H54 (cell line): ENCODE measurements around the gene ASAP2.

Source experiments
- DNase-seq: peaks from one replicate; pipeline ENCODE4 v3.0.0; 2011; ENCODE audit warnings: low spot score, mixed read lengths; ENCODE audit not compliant: insufficient read length
- FAIRE-seq: peaks from 3 replicates; lab custom pipeline; 2011; peaks lifted over from hg19 to GRCh38; lab: Jason Lieb, UNC
- POLR2A ChIP-seq: IDR thresholded peaks from 2 replicates; pipeline ENCODE4 v1.6.1; 2011; ENCODE audit warnings: low read depth, mild to moderate bottlenecking, low read length

The ASAP2 gene

DNA sequence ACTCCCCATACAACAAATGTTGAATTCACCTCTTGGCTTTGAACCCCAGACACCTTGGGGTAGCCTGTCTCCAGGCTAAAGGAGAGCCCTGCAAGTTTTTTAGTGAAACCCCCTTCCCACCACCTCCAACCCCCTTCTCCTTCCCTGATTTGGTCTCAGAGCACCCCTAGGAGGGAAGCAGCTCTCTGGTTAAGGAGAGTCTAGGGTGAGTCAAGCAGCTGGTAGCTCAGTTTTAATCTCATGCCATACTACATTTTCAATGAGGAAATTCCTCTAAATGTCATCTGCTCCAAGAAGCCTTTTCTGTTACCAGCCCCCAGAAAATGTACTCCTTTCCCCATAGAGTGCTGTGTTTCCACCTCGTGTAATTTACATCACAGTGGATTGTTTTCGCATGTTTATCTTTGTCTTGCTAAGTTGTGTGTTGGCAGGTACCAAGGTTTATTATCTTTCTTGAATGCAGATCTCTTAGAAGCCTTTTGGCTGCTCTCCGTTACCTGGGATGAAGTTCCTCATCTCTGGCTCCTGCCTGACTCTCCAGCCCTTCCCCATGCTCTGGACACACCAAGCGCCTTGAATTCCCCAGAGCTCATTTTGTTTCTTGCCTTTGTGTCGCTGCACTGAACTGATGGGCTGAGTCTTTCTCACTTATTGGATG, 82.2 kb downstream of the ASAP2 start:
- FAIRE-seq, result no peak
- peak; percentile 25 for DNase-seq
- TF ChIP-seq POLR2A, result no peak

DNA sequence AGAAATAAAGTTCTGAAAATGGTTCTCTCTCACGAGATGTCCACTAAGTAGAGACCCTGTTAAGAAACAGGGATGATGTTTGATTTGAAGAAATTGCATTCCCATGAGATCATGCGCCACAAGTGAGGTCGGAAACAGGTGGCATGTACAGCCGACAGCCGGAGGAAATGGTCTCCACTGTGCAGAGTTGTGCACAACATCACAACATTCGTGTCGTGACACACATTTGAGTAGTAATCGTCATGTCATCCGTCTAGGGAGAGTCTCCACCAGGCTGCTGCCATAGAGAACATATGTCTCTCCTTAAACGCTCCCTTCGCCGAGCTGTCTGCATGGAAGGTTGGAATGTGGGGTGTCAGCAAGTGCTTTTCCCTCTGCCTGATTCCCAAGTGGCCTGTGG, 84.7 kb downstream of the ASAP2 start:
- no peak for TF ChIP-seq POLR2A
- FAIRE-seq (no peak), DNase-seq (no peak)

DNA sequence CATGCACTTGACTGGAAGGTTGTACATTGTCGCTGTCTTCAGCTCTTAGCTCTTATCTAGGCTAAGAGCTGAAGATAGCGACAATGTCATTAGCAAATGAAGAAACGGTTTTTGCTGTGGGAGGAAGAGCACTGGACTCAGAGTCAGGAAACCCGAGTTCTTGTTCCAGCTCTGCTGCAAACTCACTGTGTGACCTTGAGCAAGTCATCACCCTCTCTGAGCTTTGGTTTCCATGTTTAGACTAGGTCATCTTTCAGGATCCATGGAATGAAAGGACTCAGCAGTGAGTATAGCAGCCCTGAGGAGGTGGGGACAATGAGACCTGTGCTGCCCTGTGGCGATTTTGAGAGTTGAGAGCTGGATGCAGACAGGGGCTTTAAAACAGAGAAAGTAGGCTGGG, 85.3 kb downstream of the ASAP2 start:
- no peak for DNase-seq
- TF ChIP-seq POLR2A, result no peak
- FAIRE-seq, result no peak

DNA sequence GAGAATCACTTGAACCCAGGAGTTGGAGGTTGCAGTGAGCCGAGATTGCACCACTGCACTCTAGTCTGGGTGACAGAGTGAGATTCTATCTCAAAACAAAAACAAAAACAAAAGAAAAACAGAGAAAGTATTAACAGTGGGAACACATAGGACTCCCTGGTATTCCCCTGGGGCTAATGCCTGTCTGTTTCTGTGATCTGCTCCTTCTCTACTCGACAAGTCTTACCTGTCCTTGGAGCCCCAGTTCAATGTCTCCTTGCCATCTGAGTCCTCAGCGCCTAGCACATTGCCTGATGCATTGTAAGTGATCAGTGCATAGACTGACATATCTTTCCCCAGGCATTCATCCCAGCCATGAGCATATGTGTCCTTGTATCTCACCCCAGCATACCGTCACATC, 85.8 kb downstream of the ASAP2 start:
- TF ChIP-seq POLR2A, result no peak
- DNase-seq, result no peak
- no peak for FAIRE-seq

DNA sequence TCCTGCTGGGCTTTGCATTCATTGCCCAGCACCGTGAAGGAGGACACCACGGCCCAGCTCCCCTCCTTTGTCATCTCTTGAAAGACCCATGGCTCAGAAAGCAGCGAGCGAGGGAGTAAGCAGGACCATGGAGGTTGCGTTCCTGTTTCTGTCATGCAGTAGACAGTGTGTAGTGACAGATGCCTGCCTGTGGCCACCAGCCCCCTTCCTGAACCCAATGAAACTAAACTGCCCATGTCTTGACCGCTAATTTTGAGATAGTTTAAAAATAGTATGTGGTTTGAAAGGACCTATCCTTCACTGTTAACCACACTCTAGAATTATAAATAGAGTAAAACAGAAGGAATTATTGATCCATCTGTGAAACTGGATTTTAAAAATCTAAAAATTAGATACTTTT, 88.2 kb downstream of the ASAP2 start:
- DNase-seq (no peak), FAIRE-seq (no peak)
- TF ChIP-seq POLR2A, result no peak

DNA sequence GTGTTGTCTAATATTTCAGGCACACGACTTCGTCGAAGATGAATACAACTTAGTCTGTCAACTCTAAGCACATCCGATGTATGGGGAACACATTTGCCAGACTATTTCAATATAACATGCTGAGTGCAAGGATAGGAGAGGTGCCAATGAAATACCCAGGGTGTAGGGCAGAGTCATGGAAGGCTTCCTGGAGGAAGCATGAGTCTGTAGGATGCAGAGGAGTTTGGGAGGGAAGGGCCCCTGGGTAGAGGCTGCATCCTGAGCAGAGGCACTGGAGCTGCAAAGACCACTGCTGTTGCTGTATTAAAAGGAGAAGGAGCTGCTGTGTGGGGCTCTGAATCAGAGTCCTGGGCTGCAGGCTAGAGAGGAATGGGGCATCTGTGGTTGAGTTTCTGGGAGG, 89.9 kb downstream of the ASAP2 start:
- DNase-seq (no peak), FAIRE-seq (no peak)
- TF ChIP-seq POLR2A, result no peak

DNA sequence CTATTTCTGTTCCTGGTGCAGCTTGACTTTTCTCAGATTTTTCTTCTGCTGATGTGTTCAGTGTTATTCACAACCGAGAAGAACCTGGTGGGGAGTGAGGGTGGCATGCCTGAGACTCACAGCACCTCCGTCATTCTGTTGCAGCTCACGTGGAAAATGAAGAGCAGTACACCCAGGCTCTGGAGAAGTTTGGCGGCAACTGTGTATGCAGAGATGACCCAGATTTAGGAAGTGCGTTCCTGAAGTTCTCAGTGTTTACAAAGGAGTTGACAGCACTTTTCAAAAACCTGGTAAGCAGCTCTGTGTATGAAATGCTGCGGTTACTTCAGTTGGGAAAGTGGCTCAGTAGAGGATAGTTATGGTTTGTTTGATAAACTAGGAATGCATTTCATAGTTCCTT, 90.5 kb downstream of the ASAP2 start:
- no peak for DNase-seq
- TF ChIP-seq POLR2A, result no peak
- FAIRE-seq, result no peak

DNA sequence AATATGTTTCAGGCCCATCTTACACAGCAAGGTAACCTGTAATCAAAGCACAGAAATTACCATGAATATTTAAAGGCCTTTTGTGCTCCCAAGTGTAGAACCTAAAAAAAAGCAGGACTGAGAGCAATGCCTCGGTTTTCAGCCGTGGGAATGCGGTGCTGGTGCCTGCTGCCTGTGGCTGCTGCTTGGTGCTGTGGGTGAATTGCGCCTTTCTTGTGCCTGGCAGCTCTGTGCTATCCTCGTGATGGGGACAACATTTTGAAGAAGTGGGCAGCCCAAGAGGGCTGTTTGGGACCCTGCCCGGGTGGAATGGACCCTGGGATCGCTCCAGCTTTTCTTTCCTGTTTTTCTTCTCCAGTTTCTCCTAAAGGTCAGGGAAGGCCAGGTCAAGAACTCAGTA, 91.2 kb downstream of the ASAP2 start:
- DNase-seq, result no peak
- FAIRE-seq, result no peak
- TF ChIP-seq POLR2A, result no peak

DNA sequence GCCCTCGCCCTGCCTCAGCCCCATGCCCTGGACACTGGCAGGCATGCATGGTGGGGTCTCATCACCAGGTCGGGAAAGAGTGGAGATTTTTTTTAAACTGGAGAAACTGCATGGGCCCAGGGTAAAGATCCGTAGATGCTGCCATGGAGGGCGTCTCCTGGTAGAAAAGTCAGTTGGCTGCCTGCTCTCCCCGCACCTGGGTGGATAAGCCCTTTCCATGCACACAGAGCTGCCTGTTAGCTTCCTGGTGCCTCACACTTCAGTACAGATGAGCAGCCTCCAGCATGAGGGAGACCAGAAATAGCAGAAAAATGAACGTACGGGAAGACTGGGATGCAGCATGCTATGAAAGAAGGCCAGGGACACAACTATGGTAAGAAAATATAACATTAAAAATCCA, 92.0 kb downstream of the ASAP2 start:
- no peak for TF ChIP-seq POLR2A
- DNase-seq, result no peak
- FAIRE-seq, result no peak

DNA sequence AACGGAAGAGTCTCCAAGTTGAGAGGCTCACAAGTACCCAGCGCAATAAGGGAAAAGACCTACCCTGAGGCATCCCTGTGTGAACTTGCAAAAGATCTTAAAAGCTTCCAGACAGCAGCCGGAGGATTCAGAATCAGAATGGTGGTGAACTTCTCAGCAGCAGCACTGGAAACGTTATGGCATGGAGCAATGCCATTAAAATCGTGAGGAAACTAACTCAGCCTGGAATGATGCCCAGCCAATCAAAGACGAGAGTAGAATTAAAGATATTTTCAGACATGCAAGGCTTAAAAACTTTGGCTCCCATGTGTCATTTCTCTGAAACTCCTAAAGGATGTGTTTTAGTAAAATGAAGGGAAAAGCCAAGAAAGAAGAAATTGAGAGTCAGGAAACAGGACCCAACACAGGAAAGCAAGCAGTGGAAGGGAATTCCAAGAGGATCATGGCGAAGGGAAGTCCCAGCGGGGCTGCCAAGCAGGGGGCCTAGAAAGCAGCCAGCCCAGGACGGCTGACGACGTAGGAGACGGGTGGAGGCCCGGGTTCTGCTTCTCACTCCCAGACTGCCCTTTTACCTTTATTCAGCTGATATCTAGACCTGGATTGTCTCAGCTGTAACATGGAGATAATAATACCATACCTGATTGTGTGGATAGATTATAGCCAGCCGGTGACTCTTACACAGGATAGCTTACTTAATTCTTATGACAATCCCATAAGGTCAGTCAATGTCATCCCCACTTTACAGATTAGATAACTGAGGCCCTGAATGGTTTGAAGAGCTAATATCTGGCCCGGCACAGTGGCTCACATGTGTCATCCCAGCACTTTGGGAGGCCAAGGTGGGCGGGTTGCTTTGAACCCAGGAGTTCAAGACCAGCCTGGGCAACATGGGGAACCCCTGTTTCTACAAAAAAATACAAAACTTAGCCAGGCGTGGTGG, 92.8 kb downstream of the ASAP2 start:
- DNase-seq, result no peak
- no peak for TF ChIP-seq POLR2A
- no peak for FAIRE-seq

DNA sequence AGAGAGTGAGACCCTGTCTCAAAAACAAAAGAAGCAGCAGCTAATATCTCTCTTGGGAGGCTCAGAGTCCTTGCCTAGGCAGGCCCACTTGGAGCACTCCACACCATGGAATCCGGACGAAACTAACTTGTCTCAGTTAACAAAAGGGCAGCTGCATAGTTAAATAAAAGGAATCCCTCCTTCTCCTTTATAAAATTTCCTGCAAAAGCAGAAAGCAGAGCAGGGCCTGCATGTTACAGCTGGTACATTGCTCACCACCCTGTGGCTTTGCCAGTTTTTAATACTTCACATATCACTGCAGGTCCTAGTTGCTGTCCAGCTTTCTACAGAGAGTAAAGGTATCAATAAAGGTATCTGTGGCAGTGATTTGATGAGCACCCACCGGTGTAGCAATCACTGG, 93.6 kb downstream of the ASAP2 start:
- no peak for DNase-seq
- TF ChIP-seq POLR2A, result no peak
- FAIRE-seq, result no peak

DNA sequence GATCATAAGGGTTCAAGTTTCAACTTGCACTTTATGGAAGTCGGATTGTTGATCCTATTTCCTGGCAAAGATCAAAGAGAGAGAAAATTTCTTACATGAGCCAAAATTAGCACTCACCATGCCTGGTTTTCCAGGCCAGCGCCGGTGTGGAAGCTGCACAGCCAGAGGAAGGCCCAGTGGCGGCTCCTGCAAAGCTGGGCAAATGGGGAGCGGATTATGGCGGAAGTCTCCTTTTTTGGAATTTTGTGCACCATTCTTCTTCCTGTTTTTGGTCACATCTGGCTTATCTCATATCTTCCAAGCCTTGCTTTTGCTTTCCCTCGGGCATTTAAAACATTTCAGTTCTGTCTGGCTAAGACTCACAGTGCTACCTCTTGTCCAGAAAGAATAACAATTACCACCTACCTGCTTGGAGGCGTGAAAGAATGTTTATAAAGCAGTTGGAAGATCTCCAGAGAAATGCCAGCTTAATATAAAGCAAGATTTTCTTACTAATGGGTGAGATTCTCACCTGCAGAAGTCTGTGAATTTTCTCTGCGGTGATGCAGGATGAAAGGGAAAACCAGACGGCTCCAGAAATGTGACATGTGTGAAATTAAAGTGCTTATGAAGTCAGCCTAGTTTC, 94.3 kb downstream of the ASAP2 start:
- TF ChIP-seq POLR2A, result no peak
- no peak for DNase-seq
- no peak for FAIRE-seq

DNA sequence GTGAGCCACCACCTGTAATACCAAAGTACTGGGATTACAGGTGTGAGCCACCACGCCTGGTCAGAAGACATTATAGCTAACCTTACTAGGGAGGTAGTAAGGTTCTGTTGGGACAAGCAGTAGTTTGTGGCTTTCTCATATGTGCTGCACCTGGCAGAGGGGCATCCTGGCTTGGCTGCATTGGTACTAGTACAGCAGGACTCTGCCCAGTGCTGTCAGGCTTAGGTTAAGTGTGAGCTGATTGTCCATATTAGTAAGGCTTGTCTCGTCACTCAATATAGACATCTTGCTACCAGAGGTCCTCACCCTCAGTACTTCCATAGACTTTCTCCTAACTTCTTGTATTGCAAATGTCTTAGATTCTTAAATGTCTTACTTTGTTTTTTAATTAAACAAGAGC, 96.1 kb downstream of the ASAP2 start:
- TF ChIP-seq POLR2A, result no peak
- DNase-seq (no peak), FAIRE-seq (no peak)

DNA sequence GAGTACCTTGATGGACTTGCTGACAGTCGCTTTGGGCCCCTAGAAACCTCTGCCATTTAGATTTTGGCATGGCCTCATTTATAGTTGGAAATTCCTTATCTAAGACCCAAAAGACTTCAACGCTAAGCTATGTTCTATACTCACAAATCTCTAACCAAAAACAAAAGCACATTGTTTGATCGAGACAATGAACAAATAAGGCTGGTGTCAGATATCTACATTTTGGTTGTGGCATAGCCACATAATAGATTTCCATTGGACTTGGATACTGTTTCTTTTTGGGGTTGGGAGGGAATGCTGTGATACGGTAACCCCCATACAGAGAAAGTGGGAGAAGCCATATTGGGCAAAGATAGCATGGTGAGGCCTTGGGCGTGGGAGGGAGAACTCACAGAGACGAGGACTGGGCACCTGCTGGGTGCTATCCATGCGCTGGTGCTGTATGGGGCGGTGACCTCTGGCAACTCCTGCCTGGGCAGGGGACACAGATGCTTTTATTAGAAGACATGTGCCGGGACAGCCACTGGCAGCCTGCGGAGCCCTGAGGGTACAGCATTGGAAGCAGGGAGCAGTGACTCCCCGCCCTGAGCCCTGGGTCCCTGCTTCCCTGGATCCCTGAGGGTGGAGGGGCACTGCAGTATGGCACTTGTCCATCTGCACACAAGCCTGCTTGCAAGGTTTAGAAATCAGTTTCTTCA, 97.1 kb downstream of the ASAP2 start:
- DNase-seq, result no peak
- FAIRE-seq, result no peak
- TF ChIP-seq POLR2A, result no peak

DNA sequence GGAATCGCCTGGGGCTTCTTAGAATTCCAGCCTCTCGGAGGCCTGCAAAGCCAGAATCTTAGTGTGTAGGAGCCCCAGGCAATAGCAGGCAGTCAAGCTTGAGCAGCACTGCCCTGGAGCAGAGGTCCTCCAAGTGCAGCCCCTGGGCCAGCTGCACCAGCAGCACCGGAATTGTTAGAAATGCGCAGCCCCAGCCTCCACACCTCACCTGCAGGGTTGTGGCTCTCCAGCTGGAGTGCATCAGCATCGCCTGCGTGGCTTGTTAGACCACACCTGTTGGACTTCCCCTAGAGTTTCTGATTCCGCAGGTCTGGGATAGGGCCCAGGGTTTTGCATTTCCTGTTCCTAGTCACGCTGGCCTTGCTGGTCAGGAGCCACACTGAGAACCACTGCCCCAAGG, 100.3 kb downstream of the ASAP2 start:
- FAIRE-seq, result no peak
- no peak for DNase-seq

More for the DNA sequence above, 100.3 kb downstream of the ASAP2 start:
- TF ChIP-seq POLR2A, result no peak
